Measurements from ENCODE around the gene STARD7. TPM values are rescaled to one million over a fixed set of nuclear protein-coding genes. Genes with fewer than 3 reads are reported as not detected.

The STARD7 gene
- total and polyA plus RNA-seq, 9 of the 15 experiments (the other 6 are each of a cell fraction or from before 2014, with no cell fraction given): 90.9 to 196 (median 145) TPM

DNA sequence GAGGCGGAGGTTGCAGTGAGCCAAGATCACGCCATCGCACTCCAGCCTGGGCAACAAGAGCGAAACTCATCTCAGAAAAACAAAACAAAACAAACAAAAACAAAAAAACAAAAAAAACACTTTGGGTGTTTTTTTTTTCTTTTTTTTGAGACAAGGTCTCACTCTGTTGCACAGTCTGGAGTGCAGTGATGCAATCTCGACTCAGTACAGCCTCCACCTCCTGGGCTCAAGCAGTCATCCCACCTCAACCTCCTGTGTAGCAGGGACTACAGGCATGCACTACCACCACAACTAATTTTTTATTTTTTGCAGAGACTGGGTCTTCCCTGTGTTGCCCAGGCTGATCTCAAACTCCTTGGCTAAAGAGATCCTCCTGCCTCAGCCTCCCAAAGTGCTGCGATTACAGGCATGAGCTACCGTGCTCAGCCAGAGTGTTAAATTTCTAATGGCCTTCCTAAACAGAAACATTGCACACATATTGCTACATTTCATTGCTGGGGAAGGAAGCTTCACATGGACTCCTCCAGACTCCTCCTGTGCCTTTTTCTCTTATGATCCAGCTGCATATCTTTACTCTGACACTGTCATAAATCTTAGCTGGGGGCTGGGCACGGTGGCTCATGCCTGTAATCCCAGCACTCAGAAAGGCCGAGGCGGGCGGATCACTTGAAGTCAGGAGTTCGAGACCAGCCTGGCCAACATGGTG is 19.7 kb downstream of the STARD7 start (continued):
- TF ChIP-seq, protein P1, sequence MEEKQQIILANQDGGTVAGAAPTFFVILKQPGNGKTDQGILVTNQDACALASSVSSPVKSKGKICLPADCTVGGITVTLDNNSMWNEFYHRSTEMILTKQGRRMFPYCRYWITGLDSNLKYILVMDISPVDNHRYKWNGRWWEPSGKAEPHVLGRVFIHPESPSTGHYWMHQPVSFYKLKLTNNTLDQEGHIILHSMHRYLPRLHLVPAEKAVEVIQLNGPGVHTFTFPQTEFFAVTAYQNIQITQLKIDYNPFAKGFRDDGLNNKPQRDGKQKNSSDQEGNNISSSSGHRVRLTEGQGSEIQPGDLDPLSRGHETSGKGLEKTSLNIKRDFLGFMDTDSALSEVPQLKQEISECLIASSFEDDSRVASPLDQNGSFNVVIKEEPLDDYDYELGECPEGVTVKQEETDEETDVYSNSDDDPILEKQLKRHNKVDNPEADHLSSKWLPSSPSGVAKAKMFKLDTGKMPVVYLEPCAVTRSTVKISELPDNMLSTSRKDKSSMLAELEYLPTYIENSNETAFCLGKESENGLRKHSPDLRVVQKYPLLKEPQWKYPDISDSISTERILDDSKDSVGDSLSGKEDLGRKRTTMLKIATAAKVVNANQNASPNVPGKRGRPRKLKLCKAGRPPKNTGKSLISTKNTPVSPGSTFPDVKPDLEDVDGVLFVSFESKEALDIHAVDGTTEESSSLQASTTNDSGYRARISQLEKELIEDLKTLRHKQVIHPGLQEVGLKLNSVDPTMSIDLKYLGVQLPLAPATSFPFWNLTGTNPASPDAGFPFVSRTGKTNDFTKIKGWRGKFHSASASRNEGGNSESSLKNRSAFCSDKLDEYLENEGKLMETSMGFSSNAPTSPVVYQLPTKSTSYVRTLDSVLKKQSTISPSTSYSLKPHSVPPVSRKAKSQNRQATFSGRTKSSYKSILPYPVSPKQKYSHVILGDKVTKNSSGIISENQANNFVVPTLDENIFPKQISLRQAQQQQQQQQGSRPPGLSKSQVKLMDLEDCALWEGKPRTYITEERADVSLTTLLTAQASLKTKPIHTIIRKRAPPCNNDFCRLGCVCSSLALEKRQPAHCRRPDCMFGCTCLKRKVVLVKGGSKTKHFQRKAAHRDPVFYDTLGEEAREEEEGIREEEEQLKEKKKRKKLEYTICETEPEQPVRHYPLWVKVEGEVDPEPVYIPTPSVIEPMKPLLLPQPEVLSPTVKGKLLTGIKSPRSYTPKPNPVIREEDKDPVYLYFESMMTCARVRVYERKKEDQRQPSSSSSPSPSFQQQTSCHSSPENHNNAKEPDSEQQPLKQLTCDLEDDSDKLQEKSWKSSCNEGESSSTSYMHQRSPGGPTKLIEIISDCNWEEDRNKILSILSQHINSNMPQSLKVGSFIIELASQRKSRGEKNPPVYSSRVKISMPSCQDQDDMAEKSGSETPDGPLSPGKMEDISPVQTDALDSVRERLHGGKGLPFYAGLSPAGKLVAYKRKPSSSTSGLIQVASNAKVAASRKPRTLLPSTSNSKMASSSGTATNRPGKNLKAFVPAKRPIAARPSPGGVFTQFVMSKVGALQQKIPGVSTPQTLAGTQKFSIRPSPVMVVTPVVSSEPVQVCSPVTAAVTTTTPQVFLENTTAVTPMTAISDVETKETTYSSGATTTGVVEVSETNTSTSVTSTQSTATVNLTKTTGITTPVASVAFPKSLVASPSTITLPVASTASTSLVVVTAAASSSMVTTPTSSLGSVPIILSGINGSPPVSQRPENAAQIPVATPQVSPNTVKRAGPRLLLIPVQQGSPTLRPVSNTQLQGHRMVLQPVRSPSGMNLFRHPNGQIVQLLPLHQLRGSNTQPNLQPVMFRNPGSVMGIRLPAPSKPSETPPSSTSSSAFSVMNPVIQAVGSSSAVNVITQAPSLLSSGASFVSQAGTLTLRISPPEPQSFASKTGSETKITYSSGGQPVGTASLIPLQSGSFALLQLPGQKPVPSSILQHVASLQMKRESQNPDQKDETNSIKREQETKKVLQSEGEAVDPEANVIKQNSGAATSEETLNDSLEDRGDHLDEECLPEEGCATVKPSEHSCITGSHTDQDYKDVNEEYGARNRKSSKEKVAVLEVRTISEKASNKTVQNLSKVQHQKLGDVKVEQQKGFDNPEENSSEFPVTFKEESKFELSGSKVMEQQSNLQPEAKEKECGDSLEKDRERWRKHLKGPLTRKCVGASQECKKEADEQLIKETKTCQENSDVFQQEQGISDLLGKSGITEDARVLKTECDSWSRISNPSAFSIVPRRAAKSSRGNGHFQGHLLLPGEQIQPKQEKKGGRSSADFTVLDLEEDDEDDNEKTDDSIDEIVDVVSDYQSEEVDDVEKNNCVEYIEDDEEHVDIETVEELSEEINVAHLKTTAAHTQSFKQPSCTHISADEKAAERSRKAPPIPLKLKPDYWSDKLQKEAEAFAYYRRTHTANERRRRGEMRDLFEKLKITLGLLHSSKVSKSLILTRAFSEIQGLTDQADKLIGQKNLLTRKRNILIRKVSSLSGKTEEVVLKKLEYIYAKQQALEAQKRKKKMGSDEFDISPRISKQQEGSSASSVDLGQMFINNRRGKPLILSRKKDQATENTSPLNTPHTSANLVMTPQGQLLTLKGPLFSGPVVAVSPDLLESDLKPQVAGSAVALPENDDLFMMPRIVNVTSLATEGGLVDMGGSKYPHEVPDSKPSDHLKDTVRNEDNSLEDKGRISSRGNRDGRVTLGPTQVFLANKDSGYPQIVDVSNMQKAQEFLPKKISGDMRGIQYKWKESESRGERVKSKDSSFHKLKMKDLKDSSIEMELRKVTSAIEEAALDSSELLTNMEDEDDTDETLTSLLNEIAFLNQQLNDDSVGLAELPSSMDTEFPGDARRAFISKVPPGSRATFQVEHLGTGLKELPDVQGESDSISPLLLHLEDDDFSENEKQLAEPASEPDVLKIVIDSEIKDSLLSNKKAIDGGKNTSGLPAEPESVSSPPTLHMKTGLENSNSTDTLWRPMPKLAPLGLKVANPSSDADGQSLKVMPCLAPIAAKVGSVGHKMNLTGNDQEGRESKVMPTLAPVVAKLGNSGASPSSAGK (IDR thresholded peaks at IDR 0.05): no peak
- TF ChIP-seq, protein P2, sequence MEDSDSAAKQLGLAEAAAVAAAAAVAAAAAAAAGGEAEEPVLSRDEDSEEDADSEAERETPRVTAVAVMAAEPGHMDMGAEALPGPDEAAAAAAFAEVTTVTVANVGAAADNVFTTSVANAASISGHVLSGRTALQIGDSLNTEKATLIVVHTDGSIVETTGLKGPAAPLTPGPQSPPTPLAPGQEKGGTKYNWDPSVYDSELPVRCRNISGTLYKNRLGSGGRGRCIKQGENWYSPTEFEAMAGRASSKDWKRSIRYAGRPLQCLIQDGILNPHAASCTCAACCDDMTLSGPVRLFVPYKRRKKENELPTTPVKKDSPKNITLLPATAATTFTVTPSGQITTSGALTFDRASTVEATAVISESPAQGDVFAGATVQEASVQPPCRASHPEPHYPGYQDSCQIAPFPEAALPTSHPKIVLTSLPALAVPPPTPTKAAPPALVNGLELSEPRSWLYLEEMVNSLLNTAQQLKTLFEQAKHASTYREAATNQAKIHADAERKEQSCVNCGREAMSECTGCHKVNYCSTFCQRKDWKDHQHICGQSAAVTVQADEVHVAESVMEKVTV (CRISPR knock-in tag; IDR thresholded peaks at IDR 0.05): no peak
- no peak for TF ChIP-seq HNRNPL (IDR thresholded peaks at IDR 0.05; ENCODE audit: low read depth, low read length)
- no peak for TF ChIP-seq KDM2B (CRISPR knock-in tag; IDR thresholded peaks at IDR 0.05)
- TF ChIP-seq ZNF583 (CRISPR knock-in tag; IDR thresholded peaks at IDR 0.05): no peak
- no peak for TF ChIP-seq AFF4 (CRISPR knock-in tag; IDR thresholded peaks at IDR 0.05)
- TF ChIP-seq ZKSCAN1 (IDR thresholded peaks at IDR 0.05; ENCODE audit: low read depth, low read length): no peak
- TF ChIP-seq NUFIP1 (IDR thresholded peaks at IDR 0.05; ENCODE audit: partially characterized antibody): no peak

Data from K562 (cell line).